Heart left ventricle (tissue), 16 donors: ENCODE measurements around the gene AHCYL1. TPM values are rescaled to one million over a fixed set of nuclear protein-coding genes. Genes with fewer than 3 reads are reported as not detected.
"Not testable (repeated sequence)": the region's sequence is repeated elsewhere in the genome, so short reads cannot be mapped to it uniquely, and the experiment has no call there.

ENCODE experiments used
- ATAC-seq, 4 donors: fragments of 200-7000 bp; cut with Tn5 transposase; one replicate each; pipeline ENCODE4 v1.9.1; 2020 to 2022; ENCODE audit warnings: moderate library complexity in 4 of 4, mild to moderate bottlenecking in 3 of 4, moderate number of reproducible peaks in 1 of 4
- DNase-seq, 5 donors: peaks; one replicate each; pipeline ENCODE4 v3.0.0-alpha.2; 2020
- H3K27ac ChIP-seq, 12 donors: fragments of 200-600 bp; sonication (generic) in 4 of 12; one replicate each; pipeline versions ENCODE4 v1.5.0 to v1.8.0; 2016 to 2022; ENCODE audit warnings: mild to moderate bottlenecking in 2 of 12
- H3K27me3 ChIP-seq, 9 donors: fragments of 200-600 bp; sonication (generic) in 2 of 9; one replicate each; pipeline versions ENCODE4 v1.5.1 to v1.8.0; 2016 to 2022; ENCODE audit warnings: mild to moderate bottlenecking in 3 of 9
- H3K36me3 ChIP-seq, 9 donors: fragments of 200-600 bp; sonication (generic) in 2 of 9; one replicate each; pipeline versions ENCODE4 v1.5.0 to v1.8.0; 2018 to 2022; ENCODE audit warnings: mild to moderate bottlenecking in 2 of 9
- H3K4me1 ChIP-seq, 12 donors: fragments of 200-600 bp; sonication (generic) in 4 of 12; one replicate each; pipeline versions ENCODE4 v1.5.0 to v1.8.0; 2016 to 2022; ENCODE audit warnings: mild to moderate bottlenecking in 3 of 12
- H3K4me3 ChIP-seq, 12 donors: fragments of 200-600 bp; sonication (generic) in 4 of 12; one replicate each; pipeline versions ENCODE4 v1.5.0 to v1.8.0; 2017 to 2022; ENCODE audit warnings: mild to moderate bottlenecking in 9 of 12, moderate library complexity in 4 of 12
- H3K9me3 ChIP-seq, 12 donors: fragments of 200-600 bp; sonication (generic) in 4 of 12; one replicate each; pipeline versions ENCODE4 v1.5.0 to v1.8.0; 2016 to 2022; ENCODE audit warnings: mild to moderate bottlenecking in 1 of 12
- POLR2A ChIP-seq, 2 donors: fragments of 450-650 bp; IDR thresholded peaks; one replicate each; pipeline ENCODE4 v1.6.1; 2017; ENCODE audit warnings: antibody characterized with exemption in 2 of 2, mild to moderate bottlenecking in 2 of 2, moderate library complexity in 2 of 2
- WGBS, 4 donors: extraction: QIAGEN DNeasy Blood & Tissue Kit in 2 of 4; methylation state at CpG; one replicate each; pipeline versions ENCODE4 v1.1.5 to v1.1.7; 2013 to 2018; 5-methylcytosine and 5-hydroxymethylcytosine counted together
- intact Hi-C, 10 donors: fragments of 100-400 bp; cut with DNase I; formaldehyde crosslinking; loops; one replicate each; pipeline versions ENCODE4 v1.11.1 to v1.14.2; 2022
- polyA plus RNA-seq, 2 donors: library from polyadenylated mRNA; stranded (reverse); fragments of 200-250 nt; gene quantifications; one replicate each; pipeline ENCODE4 v1.2.3, GENCODE V29; 2013
- total RNA-seq, 9 donors: library from RNA; depleted of rRNA in 2 of 9; stranded (reverse); fragments of >200 nt in 2 of 9; fragmentation: NEBNext Ultra II Directional in 3 of 9; extraction: Animal tissue kit (Norgen Biotek cat#: 25700) in 3 of 9; gene quantifications; one replicate each; pipeline versions ENCODE4 v1.1.0 to v1.2.4, GENCODE V29; 2016 to 2023
- TF ChIP-seq, protein P1 (sequence below), 12 donors: fragments of 200-600 bp; sonication (generic) in 4 of 12; IDR thresholded peaks; one replicate each; pipeline versions ENCODE4 v1.5.0 to v1.8.0; 2018 to 2022; ENCODE audit warnings: antibody characterized with exemption in 12 of 12, mild to moderate bottlenecking in 5 of 12
- donor health status: ischemic (EF 13 %, LVEDD 7.1; RV severe dilation, severe dysfunction).
- donor health status: healthy with polysubstance abuse.
- donor health status: DM: no; HTN: yes; CAD: no.
- donor health status: DM: no; HTN: no; CAD: no.
- donor health status: ischemic (EF 25% LVEDD 6.9; RV normal size, moderate dysfunction).
- donor health status: ischemic (EF 25% LVEDD 5.7; RV mildly dilated, moderate dysfunction).
- donor health status: healthy.
- donor health status: DM: yes; HTN: yes; CAD: no.
- donor health status: ischemic (EF 35%, LVEDD 5.7; RV mildly dilated, moderate dysfunction).
- donor health status: nonischemic (EF 11% LVEDD 7.7; RV severe dilation, severe dysfunction).
- donor health status: DM: yes; HTN: yes; CAD: no.
- donor health status: PGD.
- donor health status: ischemic (EF 29% LVEDD 5.4; RV normal size, mild dysfunction).
- donor health status: nonischemic (EF 23%, LVEDD 6.1; RV moderate dilation, normal function).

Gene AHCYL1
- total and polyA plus RNA-seq, 11 donors: 23.8 to 56.7 (median 42.1) TPM

DNA sequence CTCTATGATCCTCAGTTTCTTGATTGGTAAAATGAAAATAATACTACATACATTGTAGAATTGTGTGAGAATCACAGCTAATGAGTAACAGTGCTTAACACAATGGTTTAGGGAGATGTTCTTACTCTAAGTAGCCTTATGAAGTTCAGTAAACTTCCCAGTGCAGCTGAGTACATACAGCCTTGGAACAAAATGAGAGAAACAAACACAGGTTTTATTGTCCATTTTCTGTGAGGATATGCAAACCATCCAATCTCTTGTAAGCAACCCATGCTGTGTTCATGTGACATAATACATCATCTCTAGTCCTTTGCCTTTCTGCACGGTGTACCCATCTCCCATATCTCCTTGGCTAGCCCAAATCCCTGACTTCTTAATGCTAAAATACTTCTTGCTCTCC is 35.2 kb downstream of the AHCYL1 start:
- Histone ChIP-seq H3K27me3 (no peaks in the 10 kb centered on the region), H3K27ac (no peak overlapping the region), H3K9me3 (no peaks in the 10 kb centered on the region), H3K36me3 (peaks cover 0 to 100% (median 99%) of the 10 kb centered on the region in 9 donors), H3K4me1 (no peaks in the 10 kb centered on the region), H3K4me3 (no peak overlapping the region)
- 90 to 97% (median 91%) methylated on average over 1 of the region's 1 CpG for WGBS, 4 donors
- ATAC-seq (no peak), DNase-seq (no peak)
- intact Hi-C loops: no loop called here
- TF ChIP-seq POLR2A (IDR thresholded peaks at IDR 0.05): no peak
- TF ChIP-seq, protein P1, sequence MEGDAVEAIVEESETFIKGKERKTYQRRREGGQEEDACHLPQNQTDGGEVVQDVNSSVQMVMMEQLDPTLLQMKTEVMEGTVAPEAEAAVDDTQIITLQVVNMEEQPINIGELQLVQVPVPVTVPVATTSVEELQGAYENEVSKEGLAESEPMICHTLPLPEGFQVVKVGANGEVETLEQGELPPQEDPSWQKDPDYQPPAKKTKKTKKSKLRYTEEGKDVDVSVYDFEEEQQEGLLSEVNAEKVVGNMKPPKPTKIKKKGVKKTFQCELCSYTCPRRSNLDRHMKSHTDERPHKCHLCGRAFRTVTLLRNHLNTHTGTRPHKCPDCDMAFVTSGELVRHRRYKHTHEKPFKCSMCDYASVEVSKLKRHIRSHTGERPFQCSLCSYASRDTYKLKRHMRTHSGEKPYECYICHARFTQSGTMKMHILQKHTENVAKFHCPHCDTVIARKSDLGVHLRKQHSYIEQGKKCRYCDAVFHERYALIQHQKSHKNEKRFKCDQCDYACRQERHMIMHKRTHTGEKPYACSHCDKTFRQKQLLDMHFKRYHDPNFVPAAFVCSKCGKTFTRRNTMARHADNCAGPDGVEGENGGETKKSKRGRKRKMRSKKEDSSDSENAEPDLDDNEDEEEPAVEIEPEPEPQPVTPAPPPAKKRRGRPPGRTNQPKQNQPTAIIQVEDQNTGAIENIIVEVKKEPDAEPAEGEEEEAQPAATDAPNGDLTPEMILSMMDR (IDR thresholded peaks at IDR 0.05): no peak

DNA sequence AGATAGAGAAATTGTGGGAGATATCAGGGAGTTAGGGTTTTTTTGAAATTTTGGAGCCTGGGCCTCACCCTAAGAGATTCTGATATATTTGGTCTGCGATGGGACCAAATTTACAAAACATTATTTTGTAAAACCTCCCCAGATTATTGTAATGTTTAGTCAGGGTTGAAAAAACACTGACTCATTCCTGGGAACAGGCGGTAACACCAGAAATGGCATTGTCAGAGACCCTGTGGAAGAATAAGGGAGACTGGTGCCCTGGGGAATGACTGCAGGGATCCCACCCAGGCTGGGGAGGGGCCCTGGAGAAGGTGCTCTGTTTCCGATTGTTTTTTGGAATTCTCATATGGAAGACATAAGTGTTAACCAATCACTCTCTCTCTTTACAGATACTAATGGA is 36.7 kb downstream of the AHCYL1 start:
- 88 to 95% (median 93%) methylated on average over 3 of the region's 3 CpGs for WGBS, 4 donors
- Histone ChIP-seq H3K4me3 (no peak overlapping the region), H3K9me3 (no peaks in the 10 kb centered on the region), H3K4me1 (no peaks in the 10 kb centered on the region), H3K36me3 (peaks cover 0 to 95% (median 85%) of the 10 kb centered on the region in 9 donors), H3K27ac (no peak overlapping the region), H3K27me3 (no peaks in the 10 kb centered on the region)
- DNase-seq (no peak), ATAC-seq (no peak)
- TF ChIP-seq, protein P1 (IDR thresholded peaks at IDR 0.05): no peak
- TF ChIP-seq POLR2A (IDR thresholded peaks at IDR 0.05): no peak
- intact Hi-C loops: no loop called here

DNA sequence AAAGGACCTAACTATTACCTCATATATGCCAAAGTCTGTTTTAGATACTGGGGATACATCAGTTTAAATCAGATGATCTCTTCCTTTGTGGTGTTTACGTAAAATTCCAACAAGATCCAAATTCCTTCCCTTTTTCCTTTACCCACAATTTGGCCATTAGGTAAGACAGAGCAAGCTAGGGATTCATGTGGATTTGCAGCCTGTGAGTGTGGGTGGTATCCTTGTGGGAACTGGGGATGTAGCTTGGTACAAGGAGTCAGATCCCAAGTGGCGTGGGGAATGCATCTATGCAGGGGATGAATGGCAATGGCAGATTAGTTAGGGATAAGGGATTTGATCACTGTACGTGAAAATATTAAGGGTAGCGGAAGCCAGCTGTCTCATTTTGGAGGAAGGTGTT is 40.0 kb downstream of the AHCYL1 start:
- Histone ChIP-seq H3K4me1 (peaks cover 0 to 3% (median 0%) of the 10 kb centered on the region in 12 donors), H3K4me3 (no peak overlapping the region), H3K9me3 (no peaks in the 10 kb centered on the region), H3K27ac (no peak overlapping the region), H3K36me3 (peaks cover 0 to 62% (median 52%) of the 10 kb centered on the region in 9 donors), H3K27me3 (no peaks in the 10 kb centered on the region)
- intact Hi-C loops: no loop called here
- no peak for TF ChIP-seq POLR2A (IDR thresholded peaks at IDR 0.05)
- TF ChIP-seq, protein P1 (IDR thresholded peaks at IDR 0.05): no peak
- DNase-seq: no peak
- peak in 1 of 4 donors; percentile 25 for ATAC-seq
- 90 to 96% (median 93%) methylated on average over 4 of the region's 4 CpGs for WGBS, 4 donors

DNA sequence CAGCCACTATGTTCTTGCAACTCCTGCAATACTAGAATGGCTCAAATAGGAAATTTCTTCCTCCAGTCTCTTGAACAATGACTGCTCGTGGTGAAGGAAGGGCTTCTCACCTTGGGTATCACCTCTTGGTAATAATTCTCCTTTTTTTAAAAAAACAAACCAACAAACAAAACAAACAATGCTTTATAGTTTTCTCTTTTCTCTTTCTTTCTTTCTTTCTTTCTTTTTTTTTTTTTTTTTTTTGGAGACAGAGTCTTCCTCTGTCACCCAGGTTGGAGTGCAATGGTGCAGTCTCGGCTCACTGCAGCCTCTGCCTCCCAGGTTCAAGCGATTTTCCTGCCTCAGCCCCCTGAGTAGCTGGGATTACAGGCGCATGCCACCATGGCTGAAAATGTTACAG is 46.1 kb downstream of the AHCYL1 start:
- H3K9me3 ChIP-seq, H3K36me3 ChIP-seq, DNase-seq, H3K27me3 ChIP-seq, ATAC-seq: not testable (repeated sequence)
- intact Hi-C loops: loop anchor here in 2 of 10 donors (2.0 to 10.0 kb wide), 2 partner anchors 74 to 374 kb away; partner anchors contain the start of gene LAMTOR5 (in 1 of the 2)
- H3K27ac ChIP-seq: peak overlapping the region in 1 of 12 donors; percentile 60
- H3K4me3 ChIP-seq: peak overlapping the region in 4 of 12 donors; percentile 7 to 33 (median 14)
- H3K4me1 ChIP-seq: peaks cover 3 to 31% (median 5%) of the 10 kb centered on the region in 12 donors
- WGBS, 4 donors: 72 to 86% (median 77%) methylated on average over 4 of the region's 4 CpGs

DNA sequence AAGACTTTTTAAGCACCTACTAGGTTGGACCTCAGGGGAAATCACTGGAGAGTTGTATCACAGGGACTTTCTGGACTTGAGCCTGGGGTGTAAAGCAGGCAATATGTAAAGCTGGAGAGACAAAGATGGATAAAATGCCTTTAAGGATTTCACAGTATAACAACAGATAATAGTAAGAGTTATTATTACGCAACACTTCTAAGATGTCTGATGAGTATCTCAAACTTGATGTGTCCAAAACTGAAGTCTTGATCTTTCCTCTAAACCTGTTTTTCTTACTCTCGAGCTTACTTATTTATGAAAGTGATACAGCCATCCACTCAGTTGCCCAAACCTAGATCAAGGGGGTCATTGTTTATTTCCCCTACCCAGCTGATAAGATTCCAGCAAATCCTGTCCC is 47.8 kb downstream of the AHCYL1 start:
- H3K4me3 ChIP-seq: no peak overlapping the region
- ATAC-seq (no peak), DNase-seq (no peak)
- intact Hi-C loops: loop anchor here in 1 of 10 donors (10.0 kb wide), 1 partner anchor 372 kb away; the partner anchor contains the start of gene LAMTOR5
- 90 to 96% (median 93%) methylated on average over 2 of the region's 2 CpGs for WGBS, 4 donors
- peaks cover 0 to 8% (median 1%) of the 10 kb centered on the region in 9 donors for H3K36me3 ChIP-seq
- TF ChIP-seq POLR2A (IDR thresholded peaks at IDR 0.05): no peak
- TF ChIP-seq, protein P1 (IDR thresholded peaks at IDR 0.05): no peak
- H3K4me1 ChIP-seq: peaks cover 5 to 39% (median 13%) of the 10 kb centered on the region in 12 donors
- H3K27me3 ChIP-seq: no peaks in the 10 kb centered on the region
- H3K9me3 ChIP-seq: no peaks in the 10 kb centered on the region
- H3K27ac ChIP-seq: no peak overlapping the region
